HUDEP-2 (cell line): Measurements from ENCODE around the gene PRKCA.
"Not testable (repeated sequence)": the region's sequence is repeated elsewhere in the genome, so short reads cannot be mapped to it uniquely, and the experiment has no call there.

ENCODE experiments used
- DNase-seq, 76 experiments: peaks; one replicate each; lab custom pipeline; 2025; ENCODE audit not compliant: unreplicated experiment in 76 of 76; lab: John Stamatoyannopoulos, UW

The PRKCA gene

GRCh38 chr17:66301864-66302741 is at the start of gene PRKCA:
TSS of gene PRKCA (plus strand) at chr17:66302613.
- DNase-seq: peak in 57 of 76 experiments; percentile 11 to 71 (median 49)

- not testable (repeated sequence) for DNase-seq
Observed at GRCh38 chr17:66253458-66253857, 49.0 kb upstream of the PRKCA start.

GRCh38 chr17:66255112-66255511 is 47.3 kb upstream of the PRKCA start:
- peak in 35 of 76 experiments; percentile 4 to 70 (median 28) for DNase-seq

GRCh38 chr17:66255527-66255971 is 46.9 kb upstream of the PRKCA start:
- DNase-seq: no peak

GRCh38 chr17:66260275-66260674 is 42.1 kb upstream of the PRKCA start:
- DNase-seq: no peak

- no peak for DNase-seq
Observed at GRCh38 chr17:66260688-66261087, 41.7 kb upstream of the PRKCA start.

- no peak for DNase-seq
Observed at GRCh38 chr17:66262767-66263166, 39.6 kb upstream of the PRKCA start.

- no peak for DNase-seq
Observed at GRCh38 chr17:66264696-66265095, 37.7 kb upstream of the PRKCA start.

- no peak for DNase-seq
Observed at GRCh38 chr17:66268247-66268927, 34.0 kb upstream of the PRKCA start.

GRCh38 chr17:66270106-66270505 is 32.3 kb upstream of the PRKCA start:
- DNase-seq: no peak

GRCh38 chr17:66271512-66271911 is 30.9 kb upstream of the PRKCA start:
- DNase-seq: no peak

GRCh38 chr17:66272811-66273585 is 29.4 kb upstream of the PRKCA start:
- DNase-seq: peak in 6 of 76 experiments; percentile 8 to 26 (median 14)

- DNase-seq: no peak
Observed at GRCh38 chr17:66273586-66273848, 28.9 kb upstream of the PRKCA start.

GRCh38 chr17:66275651-66276050 is 26.8 kb upstream of the PRKCA start:
- DNase-seq: peak in 39 of 76 experiments; percentile 4 to 74 (median 21)

GRCh38 chr17:66276328-66276937 is 26.0 kb upstream of the PRKCA start:
- DNase-seq: peak in 6 of 76 experiments; percentile 11 to 24 (median 14)

- no peak for DNase-seq
Observed at GRCh38 chr17:66277191-66277590, 25.2 kb upstream of the PRKCA start.

GRCh38 chr17:66281661-66282369 is 20.6 kb upstream of the PRKCA start:
- peak in 1 of 76 experiments; percentile 7 for DNase-seq

GRCh38 chr17:66283296-66283934 is 19.0 kb upstream of the PRKCA start:
- DNase-seq: no peak

GRCh38 chr17:66283971-66284370 is 18.4 kb upstream of the PRKCA start:
- no peak for DNase-seq

GRCh38 chr17:66285149-66285548 is 17.3 kb upstream of the PRKCA start:
- no peak for DNase-seq
